ENCODE measurements around the gene PRKCZ.

DNA sequence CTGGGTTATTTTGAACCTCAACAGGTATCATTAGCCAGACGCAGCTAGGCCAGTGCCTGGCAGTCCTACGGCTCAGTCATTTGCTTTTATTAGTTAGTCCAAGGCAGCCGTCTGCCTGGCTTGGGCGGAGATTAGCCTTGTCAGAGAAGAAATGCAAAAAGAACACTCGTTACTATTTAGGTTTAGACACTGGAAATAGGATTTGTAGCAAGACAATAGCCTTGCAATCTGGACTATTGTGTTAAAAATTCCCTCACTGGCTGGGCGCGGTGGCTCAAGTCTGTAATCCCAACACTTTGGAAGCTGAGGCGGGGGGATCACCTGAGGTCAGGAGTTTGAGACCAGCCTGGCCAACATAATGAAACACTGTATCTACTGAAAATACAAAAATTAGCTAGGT is 11.0 kb upstream of the PRKCZ start:
- TF ChIP-seq, protein P1, sequence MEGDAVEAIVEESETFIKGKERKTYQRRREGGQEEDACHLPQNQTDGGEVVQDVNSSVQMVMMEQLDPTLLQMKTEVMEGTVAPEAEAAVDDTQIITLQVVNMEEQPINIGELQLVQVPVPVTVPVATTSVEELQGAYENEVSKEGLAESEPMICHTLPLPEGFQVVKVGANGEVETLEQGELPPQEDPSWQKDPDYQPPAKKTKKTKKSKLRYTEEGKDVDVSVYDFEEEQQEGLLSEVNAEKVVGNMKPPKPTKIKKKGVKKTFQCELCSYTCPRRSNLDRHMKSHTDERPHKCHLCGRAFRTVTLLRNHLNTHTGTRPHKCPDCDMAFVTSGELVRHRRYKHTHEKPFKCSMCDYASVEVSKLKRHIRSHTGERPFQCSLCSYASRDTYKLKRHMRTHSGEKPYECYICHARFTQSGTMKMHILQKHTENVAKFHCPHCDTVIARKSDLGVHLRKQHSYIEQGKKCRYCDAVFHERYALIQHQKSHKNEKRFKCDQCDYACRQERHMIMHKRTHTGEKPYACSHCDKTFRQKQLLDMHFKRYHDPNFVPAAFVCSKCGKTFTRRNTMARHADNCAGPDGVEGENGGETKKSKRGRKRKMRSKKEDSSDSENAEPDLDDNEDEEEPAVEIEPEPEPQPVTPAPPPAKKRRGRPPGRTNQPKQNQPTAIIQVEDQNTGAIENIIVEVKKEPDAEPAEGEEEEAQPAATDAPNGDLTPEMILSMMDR (IDR thresholded peaks at IDR 0.05) = no peak
- TF ChIP-seq POLR2AphosphoS5 (IDR thresholded peaks at IDR 0.05) = no peak
